GM12878 (cell line): ENCODE results near the gene NAV2. TPM values are rescaled to one million over a fixed set of nuclear protein-coding genes. Genes with fewer than 3 reads are reported as not detected.
A peak's percentile ranks its signal among the peaks of the same experiment; 100 is the strongest.

ENCODE experiments used
- ATAC-seq: fragments of 200-7000 bp; cut with Tn5 transposase; 3 replicates; pipeline ENCODE4 v1.9.1; 2020; ENCODE audit warnings: mild to moderate bottlenecking, moderate library complexity
- BruUV-seq: library from RNA; stranded (reverse); fragments of 400-500 nt; replicated peaks from 2 replicates; lab custom pipeline; 2021; lab: Mats Ljungman, UMichigan
- CTCF ChIA-PET: fragments of 300-600 bp; sonication (Branson Sonifier 250); formaldehyde crosslinking; extraction: SDS; loops from one replicate; lab custom pipeline; 2021; ENCODE audit warnings: inconsistent platforms; lab: Yijun Ruan, JAX
- POLR2A ChIA-PET: fragments of 350-600 bp; formaldehyde crosslinking; extraction: SDS; loops from one replicate; lab custom pipeline; 2021; ENCODE audit warnings: inconsistent platforms; lab: Charles Lee
- RAD21 ChIA-PET: fragments of 300-600 bp; sonication (Branson Sonifier 250); formaldehyde crosslinking; loops from one replicate; lab custom pipeline; 2023; ENCODE audit warnings: antibody characterized with exemption; ENCODE audit not compliant: unreplicated experiment; lab: Charles Lee
- SMC1A ChIA-PET: fragments of 300-600 bp; sonication (Branson Sonifier 250); formaldehyde crosslinking; loops from one replicate; lab custom pipeline; 2023; ENCODE audit not compliant: unreplicated experiment, uncharacterized antibody; lab: Charles Lee
- DNase-seq: peaks from one replicate; pipeline ENCODE4 v3.0.0-alpha.2; 2011; ENCODE audit warnings: low read depth, low spot score
- FAIRE-seq: peaks from 3 replicates; lab custom pipeline; 2011; peaks lifted over from hg19 to GRCh38; lab: Jason Lieb, UNC
- H2AFZ ChIP-seq: 2 replicates; pipeline ENCODE4 v1.6.0; 2011; ENCODE audit warnings: low read depth, low read length, control low read depth; ENCODE audit not compliant: control insufficient read depth
- H3K27ac ChIP-seq: 2 replicates; pipeline ENCODE4 v1.5.1; 2011; ENCODE audit warnings: control low read depth; ENCODE audit not compliant: control insufficient read depth, insufficient read depth
- H3K27me3 ChIP-seq, 2 experiments: replicated peaks in 1 of 2; 2 replicates each; pipeline versions ENCODE4 v1.6.0 to v1.6.1; 2011; ENCODE audit warnings: low read length in 1 of 2; ENCODE audit not compliant: control insufficient read depth in 2 of 2, insufficient read depth in 2 of 2
- H3K36me3 ChIP-seq, 2 experiments: 2 replicates each; pipeline ENCODE4 v1.5.1; 2011; ENCODE audit warnings: low read length in 1 of 2; ENCODE audit not compliant: control insufficient read depth in 2 of 2, insufficient read depth in 2 of 2
- H3K4me1 ChIP-seq: 2 replicates; pipeline ENCODE4 v1.6.1; 2011; ENCODE audit warnings: mild to moderate bottlenecking, low read length, moderate library complexity, mixed read lengths; ENCODE audit not compliant: control insufficient read depth, insufficient read depth
- H3K4me2 ChIP-seq: 2 replicates; pipeline ENCODE4 v1.6.0; 2011; ENCODE audit warnings: control low read depth; ENCODE audit not compliant: control insufficient read depth, insufficient read depth
- H3K4me3 ChIP-seq: fragments of 200-600 bp; sonication (generic); 2 replicates; pipeline ENCODE4 v1.5.1; 2016
- H3K79me2 ChIP-seq: 2 replicates; pipeline ENCODE4 v1.6.0; 2011; ENCODE audit warnings: low read length; ENCODE audit not compliant: control insufficient read depth, insufficient read depth
- H3K9ac ChIP-seq: 2 replicates; pipeline ENCODE4 v1.8.0; 2011; ENCODE audit warnings: low read length, control low read depth, mixed read lengths; ENCODE audit not compliant: control insufficient read depth, insufficient read depth
- H3K9me3 ChIP-seq: replicated peaks from 3 replicates; pipeline ENCODE4 v1.5.1; 2011; ENCODE audit warnings: mild to moderate bottlenecking, low read length; ENCODE audit not compliant: control insufficient read depth, insufficient read depth
- H4K20me1 ChIP-seq: 2 replicates; pipeline ENCODE4 v1.6.0; 2011; ENCODE audit not compliant: control insufficient read depth, insufficient read depth
- EED ChIP-seq: sonication (generic); IDR thresholded peaks from 2 replicates; pipeline ENCODE4 v1.6.1; 2016; ENCODE audit warnings: antibody characterized with exemption, low read depth
- ETV6 ChIP-seq, 2 experiments: fragments of 450-650 bp in 1 of 2; IDR thresholded peaks in 1 of 2; conservative IDR thresholded peaks in 1 of 2; 2 replicates each; pipeline ENCODE4 v1.6.1; 2014; ENCODE audit warnings: antibody characterized with exemption in 1 of 2, borderline replicate concordance in 1 of 2, low read depth in 1 of 2, mild to moderate bottlenecking in 1 of 2, moderate library complexity in 1 of 2
- KAT2A ChIP-seq: conservative IDR thresholded peaks from 2 replicates; pipeline ENCODE4 v1.6.1; 2011; ENCODE audit warnings: low read depth, low read length; ENCODE audit not compliant: control insufficient read depth
- MXI1 ChIP-seq: fragments of 150-350 bp; IDR thresholded peaks from 2 replicates; pipeline ENCODE4 v1.6.1; 2011; ENCODE audit warnings: low read depth, mild to moderate bottlenecking, inconsistent platforms, low read length, improper control_type of control experiment
- RBBP5 ChIP-seq: fragments of 200-600 bp; sonication (generic); conservative IDR thresholded peaks from 2 replicates; pipeline ENCODE4 v1.6.1; 2016
- REST ChIP-seq: IDR thresholded peaks from 2 replicates; pipeline ENCODE4 v1.6.1; 2012; ENCODE audit warnings: mild to moderate bottlenecking, low read depth, low read length
- SMC3 ChIP-seq: IDR thresholded peaks from 2 replicates; pipeline ENCODE4 v1.6.1; 2011; ENCODE audit warnings: low read length, improper control_type of control experiment, borderline replicate concordance
- TBL1XR1 ChIP-seq: IDR thresholded peaks from 2 replicates; pipeline ENCODE4 v1.6.1; 2012; ENCODE audit warnings: low read depth, low read length, improper control_type of control experiment
- WGBS: methylation state at CpG from one replicate; pipeline ENCODE4 v1.1.6; 2016; ENCODE audit warnings: low lambda C conversion rate; ENCODE audit not compliant: insufficient replicate concordance, insufficient coverage; ENCODE audit errors: missing lambda C conversion rate; 5-methylcytosine and 5-hydroxymethylcytosine counted together
- in situ Hi-C: fragments of 300-500 bp; cut with MboI; formaldehyde crosslinking; loops from 9 replicates; pipeline ENCODE4 v1.14.3; 2018; ENCODE audit warnings: mixed read lengths
- intact Hi-C: fragments of 100-400 bp; cut with micrococcal nuclease; formaldehyde crosslinking; loops from one replicate; pipeline ENCODE4 v1.14.2; 2022; ENCODE audit not compliant: unreplicated experiment
- polyA plus RNA-seq, 11 experiments: library from polyadenylated mRNA; depleted of rRNA in 4 of 11; unstranded in 6 of 11; stranded (reverse) in 5 of 11; fragments of >200 nt; fragmentation: Nextera tagmentation in 4 of 11; fragmentation: Illumina TruSeq in 1 of 11; extraction: Ambion mirVana in 4 of 11; extraction: Trizol in 1 of 11; gene quantifications; 1 replicate in 1 of 11; 2 replicates in 10 of 11; pipeline versions ENCODE4 v1.2.1 to v1.2.3, GENCODE V29; 2011 to 2016; ENCODE audit warnings: inconsistent platforms in 2 of 11, missing spikeins in 2 of 11, low read depth in 1 of 11
- total RNA-seq, 4 experiments: library from RNA; depleted of rRNA in 3 of 4; stranded (reverse); fragments of >200 nt in 3 of 4; fragmentation: Illumina TruSeq in 1 of 4; extraction: Trizol in 1 of 4; gene quantifications; 2 replicates each; pipeline versions ENCODE4 v1.2.1 to v1.2.3, GENCODE V29; 2013 to 2021

The NAV2 gene
- total and polyA plus RNA-seq, 10 of the 15 experiments (the other 5 are each of a cell fraction or from before 2014, with no cell fraction given): 0.35 to 6.1 (median 1.1) TPM

DNA sequence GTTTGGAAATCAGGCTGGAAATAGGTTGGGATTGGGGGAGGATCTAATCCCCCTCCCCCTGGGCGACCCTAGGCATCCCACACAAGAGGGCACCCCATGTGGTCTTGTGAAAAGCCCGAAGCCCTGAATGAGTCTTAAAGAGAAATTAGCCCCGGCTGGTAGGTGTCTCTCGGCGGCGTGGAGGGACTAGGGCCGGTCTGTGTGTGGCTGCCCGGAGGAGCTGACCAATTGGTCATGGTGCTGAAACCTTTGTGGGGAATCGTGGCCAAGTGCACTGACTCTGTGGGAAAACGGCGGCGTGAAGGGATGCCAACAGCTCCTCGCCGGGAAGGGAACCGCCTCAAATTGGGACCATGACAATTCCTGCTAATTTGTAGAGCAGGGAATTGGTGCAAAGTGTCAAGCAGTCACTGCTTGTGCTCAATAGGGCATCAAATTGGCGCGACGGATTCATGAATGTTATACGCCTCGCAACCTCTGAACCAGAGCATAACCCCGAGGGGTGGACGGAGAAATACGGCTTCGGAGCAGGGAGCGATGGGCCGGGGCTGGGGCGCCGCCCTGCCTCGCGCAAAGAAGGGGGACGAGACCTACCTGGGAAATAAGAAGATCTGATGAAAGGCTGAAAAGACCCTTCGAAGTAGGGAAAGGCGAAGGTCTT is 446.1 kb downstream of the NAV2 start:
- H3K4me1 ChIP-seq: no peaks in the 10 kb centered on the region; the same call in 1 of the 2 replicates
- no peak for FAIRE-seq

More for the DNA sequence above, 446.1 kb downstream of the NAV2 start:
- ChIA-PET CTCF (no interaction called here), SMC1A (no interaction called here), POLR2A (no interaction called here), RAD21 (no interaction called here)
- intact Hi-C loops: no loop called here
- no peak overlapping the region for H3K4me3 ChIP-seq
- no peak for DNase-seq
- 48% methylated on average over 33 of the region's 33 CpGs for WGBS
- no peak overlapping the region for H3K9ac ChIP-seq
- H3K27ac ChIP-seq: no peak overlapping the region
- no peaks in the 10 kb centered on the region for H3K79me2 ChIP-seq
- TF ChIP-seq SMC3 (no peak), MXI1 (no peak), ETV6 (conservative IDR thresholded peaks at IDR 0.05 in 1 of 2, IDR thresholded peaks at IDR 0.05 in 1 of 2; ENCODE audit: borderline replicate concordance in 1 of 2, low read depth in 1 of 2) (no peak), TBL1XR1 (no peak), EED (no peak), RBBP5 (no peak), KAT2A (no peak), REST (peak; percentile 81)
- H3K9me3 ChIP-seq: no peaks in the 10 kb centered on the region; the same call in 2 of the 3 replicates
- no peaks in the 10 kb centered on the region for H4K20me1 ChIP-seq
- H2AFZ ChIP-seq: no peak overlapping the region
- peak; percentile 67 for ATAC-seq
- no peaks in the 10 kb centered on the region for H3K36me3 ChIP-seq
- no peak overlapping the region for H3K4me2 ChIP-seq
- H3K27me3 ChIP-seq: peaks cover 14 to 19% of the 10 kb centered on the region in 2 experiments
- no TSS peak for BruUV-seq
- in situ Hi-C loops: no loop called here
